SK-N-MC (cell line): ENCODE measurements around the gene SETD1A.

ENCODE experiments used
- DNase-seq: peaks from one replicate; pipeline ENCODE4 v3.0.0-alpha.2; 2011; ENCODE audit warnings: low read depth, low spot score
- H3K27ac ChIP-seq: fragments of 200-600 bp; sonication (generic); 2 replicates; pipeline ENCODE4 v1.5.1; 2016; ENCODE audit warnings: mixed run types
- H3K36me3 ChIP-seq: fragments of 200-600 bp; sonication (generic); 2 replicates; pipeline ENCODE4 v1.6.1; 2017; ENCODE audit warnings: antibody characterized with exemption, low read length, mixed read lengths; ENCODE audit not compliant: insufficient read depth
- H3K4me3 ChIP-seq: fragments of 200-600 bp; sonication (generic); 2 replicates; pipeline ENCODE4 v1.5.1; 2016
- H3K9ac ChIP-seq: fragments of 200-600 bp; sonication (generic); 2 replicates; pipeline ENCODE4 v1.8.0; 2017; ENCODE audit warnings: mixed run types, mixed read lengths; ENCODE audit not compliant: insufficient read length
- H3K9me3 ChIP-seq: fragments of 200-600 bp; sonication (generic); 2 replicates; pipeline ENCODE4 v1.6.1; 2017; ENCODE audit warnings: low read depth, mild to moderate bottlenecking, antibody characterized with exemption, low read length, moderate library complexity, mixed read lengths
- EZH2 ChIP-seq: fragments of 200-600 bp; sonication (generic); IDR thresholded peaks from one replicate; pipeline ENCODE4 v1.6.1; 2017; ENCODE audit warnings: antibody characterized with exemption
- FOXP2 ChIP-seq: optimal IDR thresholded peaks from 2 replicates; pipeline ENCODE3; 2011; ENCODE audit warnings: mild to moderate bottlenecking, moderate library complexity; ENCODE audit not compliant: insufficient read depth; ENCODE audit errors: extremely low read length, control extremely low read depth
- POLR2AphosphoS5 ChIP-seq: IDR thresholded peaks from 2 replicates; pipeline ENCODE4 v1.6.1; 2012; ENCODE audit warnings: mild to moderate bottlenecking, low read depth, low read length, borderline replicate concordance

The SETD1A gene

GRCh38 chr16:30941600-30942425, 15.7 kb upstream of the SETD1A start:
- no peak for TF ChIP-seq POLR2AphosphoS5
- no peak for TF ChIP-seq FOXP2
- TF ChIP-seq EZH2: no peak
- no peak overlapping the region for H3K9ac ChIP-seq
- no peak overlapping the region for H3K4me3 ChIP-seq
- no peaks in the 10 kb centered on the region for H3K9me3 ChIP-seq
- DNase-seq: no peak
- peaks cover 30% of the 10 kb centered on the region for H3K36me3 ChIP-seq
- H3K27ac ChIP-seq: no peak overlapping the region

DNA sequence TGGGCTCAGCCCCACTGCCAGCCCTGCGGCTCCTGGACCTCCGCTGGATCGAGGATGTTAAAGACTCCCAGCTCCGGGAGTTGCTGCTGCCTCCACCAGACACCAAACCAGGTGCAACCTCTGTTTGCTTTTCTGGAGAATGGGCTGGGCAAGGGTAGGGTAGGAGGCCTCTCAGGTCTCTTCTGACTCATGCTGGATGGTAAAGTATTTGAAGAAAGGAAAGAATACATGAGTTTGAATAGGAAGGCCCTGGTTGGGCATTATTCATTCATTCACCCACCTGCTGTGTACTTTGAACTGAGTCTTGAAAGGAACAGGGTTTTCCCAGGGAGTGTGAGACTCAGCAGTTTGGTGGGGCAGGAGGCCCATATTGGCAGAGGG, 15.1 kb upstream of the SETD1A start:
- Histone ChIP-seq H3K36me3 (peaks cover 28% of the 10 kb centered on the region), H3K9me3 (no peaks in the 10 kb centered on the region), H3K4me3 (no peak overlapping the region), H3K9ac (no peak overlapping the region), H3K27ac (no peak overlapping the region)
- DNase-seq: no peak
- no peak for TF ChIP-seq POLR2AphosphoS5

GRCh38 chr16:30944352-30944751, 13.2 kb upstream of the SETD1A start:
- H3K36me3 ChIP-seq: peaks cover 28% of the 10 kb centered on the region
- H3K9me3 ChIP-seq: no peaks in the 10 kb centered on the region
- H3K27ac ChIP-seq: no peak overlapping the region
- H3K9ac ChIP-seq: no peak overlapping the region
- no peak for DNase-seq
- TF ChIP-seq FOXP2 (no peak), POLR2AphosphoS5 (no peak), EZH2 (no peak)
- H3K4me3 ChIP-seq: no peak overlapping the region

DNA sequence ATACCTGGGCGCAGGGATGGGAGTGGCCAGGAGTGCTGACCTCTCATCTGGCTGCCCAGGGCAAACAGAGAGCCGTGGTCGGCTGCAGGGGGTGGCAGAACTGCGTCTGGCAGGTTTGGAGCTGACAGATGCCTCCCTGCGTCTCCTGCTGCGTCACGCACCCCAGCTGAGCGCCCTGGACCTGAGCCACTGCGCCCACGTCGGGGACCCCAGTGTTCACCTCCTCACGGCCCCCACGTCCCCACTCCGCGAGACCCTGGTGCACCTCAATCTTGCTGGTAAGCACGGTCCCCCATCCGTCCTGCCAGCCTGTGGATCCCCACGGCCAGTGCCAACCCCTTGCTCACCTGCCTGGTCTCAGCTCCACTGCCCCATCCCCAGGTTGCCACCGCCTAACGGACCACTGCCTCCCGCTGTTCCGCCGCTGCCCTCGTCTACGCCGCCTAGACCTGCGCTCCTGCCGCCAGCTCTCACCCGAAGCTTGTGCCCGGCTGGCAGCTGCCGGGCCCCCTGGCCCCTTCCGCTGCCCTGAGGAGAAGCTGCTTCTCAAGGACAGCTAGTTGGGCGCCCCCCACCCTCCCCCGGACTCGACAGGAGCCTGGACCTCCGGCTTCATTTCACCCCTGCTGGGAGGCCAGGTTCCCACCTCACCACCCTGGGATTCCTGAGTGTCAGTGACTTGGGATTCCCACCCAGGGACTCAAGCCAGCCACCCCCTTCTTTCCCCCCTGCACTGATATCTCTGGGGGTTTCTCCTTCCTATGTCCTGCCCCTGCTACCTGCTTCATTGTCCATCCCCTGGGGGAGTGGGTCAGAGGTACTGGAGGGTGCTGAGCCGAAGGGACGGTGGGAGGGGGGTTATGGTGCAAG, 10.6 kb upstream of the SETD1A start:
- Histone ChIP-seq H3K9me3 (no peaks in the 10 kb centered on the region), H3K36me3 (peaks cover 22% of the 10 kb centered on the region), H3K9ac (no peak overlapping the region), H3K27ac (no peak overlapping the region), H3K4me3 (no peak overlapping the region)
- no peak for DNase-seq
- TF ChIP-seq EZH2 (no peak), POLR2AphosphoS5 (no peak), FOXP2 (no peak)

DNA sequence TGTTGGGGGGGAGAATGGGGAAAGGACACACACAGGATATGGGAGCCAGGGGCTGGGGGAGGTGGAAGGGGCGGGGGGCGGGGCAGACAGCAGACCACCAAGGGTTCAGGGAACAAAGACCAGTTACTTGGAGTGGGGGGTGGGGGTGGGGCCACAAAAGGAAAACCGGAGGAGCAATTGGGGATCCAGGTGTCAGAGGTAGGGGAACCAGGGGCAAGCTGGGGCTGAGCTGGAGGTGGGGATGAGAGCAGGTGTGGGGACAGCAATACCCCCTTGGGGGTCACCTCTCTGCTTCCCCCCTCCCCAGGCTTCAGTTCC, 10.1 kb upstream of the SETD1A start:
- TF ChIP-seq FOXP2: no peak
- no peak for TF ChIP-seq POLR2AphosphoS5
- no peak for TF ChIP-seq EZH2
- H3K9me3 ChIP-seq: no peaks in the 10 kb centered on the region
- H3K36me3 ChIP-seq: peaks cover 16% of the 10 kb centered on the region
- no peak overlapping the region for H3K4me3 ChIP-seq
- no peak overlapping the region for H3K9ac ChIP-seq
- no peak for DNase-seq
- no peak overlapping the region for H3K27ac ChIP-seq

DNA sequence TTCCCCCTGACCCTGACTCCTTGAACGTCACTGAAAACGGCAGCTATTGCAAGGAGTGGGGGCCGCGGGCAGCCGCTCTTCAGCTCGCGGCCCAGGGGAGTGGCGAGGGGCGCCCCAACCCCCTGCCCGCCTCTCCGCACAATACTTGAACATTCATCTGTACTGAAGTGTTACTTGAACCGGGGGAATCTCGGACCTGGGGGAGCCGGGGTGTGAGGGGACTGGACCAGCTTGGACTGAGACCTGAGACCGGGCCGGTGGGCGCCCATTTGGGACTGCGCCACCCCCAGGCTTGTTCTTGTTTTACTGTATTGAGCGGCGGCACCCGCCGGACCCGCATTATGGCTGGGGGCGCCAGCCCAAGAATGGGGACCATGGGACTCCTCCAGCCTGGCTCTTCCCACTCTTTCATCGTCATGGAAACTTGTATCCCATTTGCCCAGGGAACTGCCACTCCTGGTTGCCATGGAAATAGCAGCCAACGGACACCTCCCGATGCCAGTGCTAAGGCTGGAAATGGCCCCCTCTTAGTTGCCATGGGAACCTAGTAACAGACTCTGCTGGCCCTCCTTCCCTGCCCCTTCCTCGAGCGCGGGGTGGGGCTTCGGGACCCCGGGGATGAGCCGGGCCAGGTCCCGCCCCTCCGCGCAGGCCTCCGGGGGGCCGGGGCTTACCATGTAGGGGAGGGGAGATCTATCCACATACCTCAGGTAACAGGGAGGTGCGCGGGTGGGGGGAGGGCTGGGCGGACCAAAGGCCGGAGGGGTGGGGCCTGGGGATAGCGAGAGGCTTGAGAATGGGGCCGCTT, 9.5 kb upstream of the SETD1A start:
- TF ChIP-seq EZH2: no peak
- no peak for TF ChIP-seq FOXP2
- TF ChIP-seq POLR2AphosphoS5: no peak; the same call in 1 of the 2 replicates
- Histone ChIP-seq H3K9ac (no peak overlapping the region), H3K9me3 (no peaks in the 10 kb centered on the region), H3K36me3 (peaks cover 11% of the 10 kb centered on the region), H3K27ac (no peak overlapping the region), H3K4me3 (peak overlapping the region; percentile 88)
- DNase-seq: peak; percentile 83

DNA sequence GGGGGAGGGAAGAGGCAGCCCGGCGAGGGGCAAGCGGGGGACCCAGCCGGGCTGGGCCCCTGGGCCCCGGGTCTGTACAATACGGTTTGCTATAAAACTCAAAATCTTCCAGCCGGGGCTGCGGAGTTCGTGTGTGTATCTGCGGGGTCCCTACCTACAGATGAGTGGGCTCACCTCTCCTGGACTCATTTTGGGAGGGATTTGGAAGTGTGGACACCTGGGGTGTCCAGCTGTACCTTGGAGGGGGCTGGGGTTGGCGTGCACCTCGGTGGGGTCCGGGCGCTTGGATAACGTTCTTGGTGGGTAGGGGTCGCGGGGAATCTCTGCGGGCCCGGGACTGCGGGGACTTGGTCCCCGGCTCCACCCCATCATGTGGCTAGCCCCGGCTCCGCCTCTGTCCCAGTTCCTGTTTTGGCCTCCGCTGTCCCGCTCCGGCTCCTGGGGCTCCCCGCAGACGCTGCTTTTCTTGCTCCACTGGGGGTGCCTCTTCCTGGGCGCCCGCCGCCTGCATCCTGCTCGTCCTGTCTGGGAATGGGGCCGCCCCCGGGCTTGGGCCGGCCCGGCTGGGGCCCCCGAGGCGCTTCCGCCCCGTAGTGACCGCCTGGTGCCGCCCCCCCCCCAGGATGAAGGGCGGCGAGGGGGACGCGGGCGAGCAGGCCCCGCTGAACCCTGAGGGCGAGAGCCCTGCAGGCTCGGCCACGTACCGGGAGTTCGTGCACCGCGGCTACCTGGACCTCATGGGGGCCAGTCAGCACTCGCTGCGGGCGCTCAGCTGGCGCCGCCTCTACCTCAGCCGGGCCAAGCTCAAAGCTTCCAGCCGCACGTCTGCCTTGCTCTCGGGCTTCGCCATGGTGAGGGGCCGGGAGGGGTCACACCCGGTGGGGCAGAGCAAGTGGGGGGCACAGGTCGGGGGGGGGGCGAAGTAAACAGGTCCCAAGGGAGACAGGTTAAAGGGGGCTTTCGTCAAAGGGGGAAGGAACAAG, 8.6 kb upstream of the SETD1A start, which contains the start of gene ORAI3:
TSS of gene ORAI3 (plus strand) at position 402 of the 983 bp plus-strand sequence. CDS start at position 624, 222 bp downstream.
- peak; percentile 58; the same call in 1 of the 2 replicates for TF ChIP-seq POLR2AphosphoS5
- TF ChIP-seq EZH2: no peak
- no peak for DNase-seq
- peaks cover 7% of the 10 kb centered on the region for H3K36me3 ChIP-seq
- peak within 1 kb of the TSS; percentile 73 for H3K9ac ChIP-seq
- no peak within 1 kb of the TSS for H3K27ac ChIP-seq
- H3K9me3 ChIP-seq: no peaks in the 10 kb centered on the region
- H3K4me3 ChIP-seq: peak within 1 kb of the TSS; percentile 88
